Gastroesophageal sphincter (tissue), 4 donors: ENCODE measurements around the gene USP43. TPM values are rescaled to one million over a fixed set of nuclear protein-coding genes. Genes with fewer than 3 reads are reported as not detected.

Experiments used
- ATAC-seq: fragments of 150-250 bp; one replicate; pipeline ENCODE4 v1.9.1; 2016; ENCODE audit warnings: mild to moderate bottlenecking, moderate library complexity
- H3K27ac ChIP-seq, 4 donors: fragments of 200-600 bp; sonication (generic) in 3 of 4; 1 replicate in 3 of 4; 2 replicates in 1 of 4; pipeline ENCODE4 v1.5.1; 2016 to 2019
- H3K27me3 ChIP-seq: fragments of 200-600 bp; sonication (generic); one replicate; pipeline ENCODE4 v1.5.1; 2019
- H3K36me3 ChIP-seq, 2 donors: fragments of 200-600 bp; sonication (generic); one replicate each; pipeline ENCODE4 v1.5.1; 2019; ENCODE audit warnings: control low read depth in 1 of 2
- H3K4me1 ChIP-seq, 3 donors: fragments of 200-600 bp; sonication (generic); 1 replicate in 2 of 3; 2 replicates in 1 of 3; pipeline ENCODE4 v1.5.1; 2016 to 2019; ENCODE audit warnings: control low read depth in 2 of 3
- H3K4me3 ChIP-seq, 2 donors: fragments of 200-600 bp; sonication (generic); one replicate each; pipeline ENCODE4 v1.5.1; 2019; ENCODE audit warnings: mild to moderate bottlenecking in 1 of 2, moderate library complexity in 1 of 2
- H3K9me3 ChIP-seq, 3 donors: fragments of 200-600 bp; sonication (generic); one replicate each; pipeline ENCODE4 v1.5.1; 2017 to 2019; ENCODE audit warnings: control low read depth in 2 of 3
- EP300 ChIP-seq: sonication (generic); formaldehyde crosslinking; IDR thresholded peaks from one replicate; pipeline ENCODE4 v1.6.1; 2017; ENCODE audit warnings: antibody characterized with exemption, mild to moderate bottlenecking
- POLR2A ChIP-seq, 2 donors: fragments of 450-650 bp; IDR thresholded peaks; one replicate each; pipeline ENCODE4 v1.6.1; 2017; ENCODE audit warnings: antibody characterized with exemption in 2 of 2, mild to moderate bottlenecking in 2 of 2, moderate library complexity in 1 of 2
- POLR2AphosphoS5 ChIP-seq: sonication (generic); formaldehyde crosslinking; IDR thresholded peaks from one replicate; pipeline ENCODE4 v1.6.1; 2017; ENCODE audit warnings: antibody characterized with exemption
- WGBS, 2 donors: methylation state at CpG; one replicate each; pipeline ENCODE4 v1.1.5; 2018; ENCODE audit warnings: low coverage in 1 of 2; 5-methylcytosine and 5-hydroxymethylcytosine counted together
- total RNA-seq, 4 donors: library from RNA; depleted of rRNA; stranded (reverse); fragments of >200 nt; gene quantifications; one replicate each; pipeline ENCODE4 v1.1.0, GENCODE V29; 2016
- TF ChIP-seq, protein P1 (sequence below), 4 experiments: fragments of 200-600 bp in 2 of 4; fragments of 450-650 bp in 2 of 4; sonication (generic) in 1 of 4; IDR thresholded peaks; one replicate each; pipeline ENCODE4 v1.5.1; 2017 to 2019; ENCODE audit warnings: antibody characterized with exemption in 4 of 4, mild to moderate bottlenecking in 2 of 4, moderate library complexity in 2 of 4

Gene USP43
- total RNA-seq, 4 donors from 2014 or later, result 0.17 to 0.27 TPM; not detected in 2

- ATAC-seq, result no peak
- WGBS, 2 donors, result 84 to 91% methylated on average over 4 of the region's 4 CpGs
Observed at GRCh38 chr17:9676084-9676483, 30.8 kb downstream of the USP43 start.

GRCh38 chr17:9676820-9677310 is 31.5 kb downstream of the USP43 start:
- ATAC-seq, result no peak
- no peak for TF ChIP-seq EP300
- TF ChIP-seq, protein P1, sequence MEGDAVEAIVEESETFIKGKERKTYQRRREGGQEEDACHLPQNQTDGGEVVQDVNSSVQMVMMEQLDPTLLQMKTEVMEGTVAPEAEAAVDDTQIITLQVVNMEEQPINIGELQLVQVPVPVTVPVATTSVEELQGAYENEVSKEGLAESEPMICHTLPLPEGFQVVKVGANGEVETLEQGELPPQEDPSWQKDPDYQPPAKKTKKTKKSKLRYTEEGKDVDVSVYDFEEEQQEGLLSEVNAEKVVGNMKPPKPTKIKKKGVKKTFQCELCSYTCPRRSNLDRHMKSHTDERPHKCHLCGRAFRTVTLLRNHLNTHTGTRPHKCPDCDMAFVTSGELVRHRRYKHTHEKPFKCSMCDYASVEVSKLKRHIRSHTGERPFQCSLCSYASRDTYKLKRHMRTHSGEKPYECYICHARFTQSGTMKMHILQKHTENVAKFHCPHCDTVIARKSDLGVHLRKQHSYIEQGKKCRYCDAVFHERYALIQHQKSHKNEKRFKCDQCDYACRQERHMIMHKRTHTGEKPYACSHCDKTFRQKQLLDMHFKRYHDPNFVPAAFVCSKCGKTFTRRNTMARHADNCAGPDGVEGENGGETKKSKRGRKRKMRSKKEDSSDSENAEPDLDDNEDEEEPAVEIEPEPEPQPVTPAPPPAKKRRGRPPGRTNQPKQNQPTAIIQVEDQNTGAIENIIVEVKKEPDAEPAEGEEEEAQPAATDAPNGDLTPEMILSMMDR (IDR thresholded peaks at IDR 0.05), result no peak
- TF ChIP-seq POLR2AphosphoS5, result no peak
- TF ChIP-seq POLR2A (IDR thresholded peaks at IDR 0.05), result no peak
- WGBS, 2 donors, result 88% methylated on average over 3 of the region's 4 CpGs; no CpG with 5 or more reads in 1 of the 2 donors
- H3K4me1 ChIP-seq, result no peaks in the 10 kb centered on the region
- no peak overlapping the region for H3K4me3 ChIP-seq
- H3K36me3 ChIP-seq, result no peaks in the 10 kb centered on the region
- peaks cover 0 to 15% (median 0%) of the 10 kb centered on the region in 3 donors for H3K9me3 ChIP-seq
- no peak overlapping the region for H3K27ac ChIP-seq
- H3K27me3 ChIP-seq, result no peaks in the 10 kb centered on the region

More at GRCh38 chr17:9676084-9676483, 30.8 kb downstream of the USP43 start:
- H3K9me3 ChIP-seq, result peaks cover 0 to 15% (median 0%) of the 10 kb centered on the region in 3 donors
- no peak overlapping the region for H3K4me3 ChIP-seq
- TF ChIP-seq, protein P1 (IDR thresholded peaks at IDR 0.05), result peak in 1 of 4 experiments; percentile 18
- TF ChIP-seq POLR2AphosphoS5, result no peak
- H3K36me3 ChIP-seq, result no peaks in the 10 kb centered on the region
- H3K27me3 ChIP-seq, result no peaks in the 10 kb centered on the region
- no peaks in the 10 kb centered on the region for H3K4me1 ChIP-seq
- H3K27ac ChIP-seq, result no peak overlapping the region

GRCh38 chr17:9677411-9677810 is 32.1 kb downstream of the USP43 start:
- 68 to 81% methylated on average over 5 to 7 of the region's 7 CpGs for WGBS, 2 donors
- no peak overlapping the region for H3K4me3 ChIP-seq
- H3K4me1 ChIP-seq, result no peaks in the 10 kb centered on the region
- TF ChIP-seq EP300 (no peak), POLR2A (IDR thresholded peaks at IDR 0.05) (no peak), POLR2AphosphoS5 (no peak)
- TF ChIP-seq, protein P1 (IDR thresholded peaks at IDR 0.05), result no peak
- no peak overlapping the region for H3K27ac ChIP-seq
- H3K36me3 ChIP-seq, result no peaks in the 10 kb centered on the region
- peaks cover 0 to 15% (median 0%) of the 10 kb centered on the region in 3 donors for H3K9me3 ChIP-seq
- H3K27me3 ChIP-seq, result no peaks in the 10 kb centered on the region
- no peak for ATAC-seq

- no peak for ATAC-seq
- Histone ChIP-seq H3K9me3 (peaks cover 0 to 15% (median 0%) of the 10 kb centered on the region in 3 donors), H3K36me3 (no peaks in the 10 kb centered on the region), H3K4me3 (no peak overlapping the region), H3K27me3 (no peaks in the 10 kb centered on the region), H3K27ac (no peak overlapping the region), H3K4me1 (no peaks in the 10 kb centered on the region)
- WGBS, 2 donors, result 57 to 58% methylated on average over 3 to 4 of the region's 4 CpGs
- TF ChIP-seq, protein P1 (IDR thresholded peaks at IDR 0.05), result no peak
- TF ChIP-seq EP300 (no peak), POLR2A (IDR thresholded peaks at IDR 0.05) (no peak), POLR2AphosphoS5 (no peak)
Observed at GRCh38 chr17:9677896-9678295, 32.6 kb downstream of the USP43 start.

DNA sequence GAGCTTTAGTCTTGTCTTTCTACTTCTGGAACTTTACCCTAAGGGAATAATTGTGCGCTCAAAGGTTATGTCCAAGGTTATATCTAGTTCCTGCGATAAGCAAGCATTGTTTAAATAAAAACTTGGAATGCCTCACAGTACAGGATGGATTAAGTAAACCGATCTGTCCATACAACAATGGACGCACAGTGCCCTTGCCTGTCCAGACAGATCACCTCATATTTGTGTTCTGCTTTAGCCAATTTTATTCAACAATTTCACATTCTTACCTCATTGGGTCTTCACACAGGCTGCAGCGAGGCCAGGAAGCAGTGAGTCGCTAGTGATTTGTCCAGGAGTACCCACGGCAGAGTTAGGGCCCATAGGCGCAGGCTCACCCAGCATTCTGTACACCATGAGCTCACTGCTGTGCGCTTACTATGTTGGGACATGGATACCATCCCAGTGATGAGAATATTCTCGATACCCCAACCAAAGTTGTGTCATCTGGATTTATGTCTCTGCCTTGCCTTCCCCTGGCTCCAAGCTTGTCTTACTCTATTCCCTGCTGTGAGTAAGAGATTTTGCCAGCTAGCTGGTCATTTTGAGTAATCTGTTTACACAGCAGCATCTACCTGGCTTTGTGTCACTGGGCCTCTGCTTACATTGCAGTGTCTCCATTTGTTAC is 39.8 kb downstream of the USP43 start:
- no peak overlapping the region for H3K27ac ChIP-seq
- WGBS, 2 donors, result 61 to 78% methylated on average over 4 to 10 of the region's 10 CpGs
- peaks cover 0 to 5% (median 0%) of the 10 kb centered on the region in 3 donors for H3K9me3 ChIP-seq
- H3K4me1 ChIP-seq, result no peaks in the 10 kb centered on the region
- TF ChIP-seq, protein P1 (IDR thresholded peaks at IDR 0.05), result no peak
- TF ChIP-seq POLR2A (IDR thresholded peaks at IDR 0.05), result no peak
- H3K36me3 ChIP-seq, result no peaks in the 10 kb centered on the region
- ATAC-seq, result no peak
- H3K27me3 ChIP-seq, result no peaks in the 10 kb centered on the region
- no peak overlapping the region for H3K4me3 ChIP-seq
